GM23248 (cell line): ENCODE data around the gene ZFY. TPM values are rescaled to one million over a fixed set of nuclear protein-coding genes. Genes with fewer than 3 reads are reported as not detected.

Experiments
- DNase-seq: peaks from one replicate; pipeline ENCODE4 v3.0.0-alpha.2; 2015
- H2AFZ ChIP-seq: fragments of 200-600 bp; sonication (generic); 2 replicates; pipeline ENCODE4 v1.6.1; 2016; ENCODE audit warnings: antibody characterized with exemption
- H3F3A ChIP-seq: fragments of 200-600 bp; sonication (generic); 2 replicates; pipeline ENCODE4 v1.6.1; 2016; ENCODE audit warnings: mild to moderate bottlenecking, antibody characterized with exemption, mixed run types; ENCODE audit not compliant: insufficient read depth
- H3K27ac ChIP-seq: fragments of 200-600 bp; sonication (generic); 2 replicates; pipeline ENCODE4 v1.5.1; 2016; ENCODE audit warnings: mild to moderate bottlenecking
- H3K27me3 ChIP-seq: fragments of 200-600 bp; sonication (generic); replicated peaks from 2 replicates; pipeline ENCODE4 v1.6.1; 2016; ENCODE audit warnings: mild to moderate bottlenecking; ENCODE audit not compliant: insufficient read depth
- H3K36me3 ChIP-seq: fragments of 200-600 bp; sonication (generic); 2 replicates; pipeline ENCODE4 v1.6.1; 2016; ENCODE audit warnings: low read depth, mild to moderate bottlenecking
- H3K4me1 ChIP-seq: fragments of 200-600 bp; sonication (generic); 2 replicates; pipeline ENCODE4 v1.6.1; 2016; ENCODE audit warnings: mild to moderate bottlenecking; ENCODE audit not compliant: insufficient read depth
- H3K4me2 ChIP-seq: fragments of 200-600 bp; sonication (generic); one replicate; pipeline ENCODE4 v1.6.1; 2016; ENCODE audit warnings: mild to moderate bottlenecking; ENCODE audit not compliant: unreplicated experiment
- H3K4me3 ChIP-seq: fragments of 200-600 bp; sonication (generic); 2 replicates; pipeline ENCODE4 v1.5.1; 2016; ENCODE audit warnings: mild to moderate bottlenecking
- H3K79me2 ChIP-seq: fragments of 200-600 bp; sonication (generic); 2 replicates; pipeline ENCODE4 v1.6.1; 2016; ENCODE audit warnings: mild to moderate bottlenecking; ENCODE audit not compliant: insufficient read depth
- H3K9ac ChIP-seq: fragments of 200-600 bp; sonication (generic); 2 replicates; pipeline ENCODE4 v1.6.1; 2016; ENCODE audit warnings: mild to moderate bottlenecking
- H3K9me2 ChIP-seq: fragments of 200-600 bp; sonication (generic); 2 replicates; pipeline ENCODE4 v1.6.1; 2016; ENCODE audit warnings: mixed run types, mild to moderate bottlenecking, moderate library complexity; ENCODE audit not compliant: insufficient read depth
- H3K9me3 ChIP-seq: fragments of 200-600 bp; sonication (generic); one replicate; pipeline ENCODE4 v1.6.1; 2017; ENCODE audit warnings: low read depth
- H4K20me1 ChIP-seq: fragments of 200-600 bp; sonication (generic); 2 replicates; pipeline ENCODE4 v1.6.0; 2016; ENCODE audit not compliant: insufficient read depth
- EZH2 ChIP-seq: fragments of 200-600 bp; sonication (generic); IDR thresholded peaks from 2 replicates; pipeline ENCODE4 v1.6.1; 2018; ENCODE audit warnings: antibody characterized with exemption, mild to moderate bottlenecking; ENCODE audit not compliant: insufficient read depth, poor library complexity, severe bottlenecking
- EZH2phosphoT487 ChIP-seq: fragments of 200-600 bp; sonication (generic); IDR thresholded peaks from 2 replicates; pipeline ENCODE4 v1.6.1; 2018; ENCODE audit warnings: antibody characterized with exemption, moderate library complexity, mild to moderate bottlenecking, low read depth; ENCODE audit not compliant: insufficient read depth
- WGBS, 2 experiments: methylation state at CpG; one replicate each; pipeline ENCODE4 v1.1.6; 2015 to 2017; ENCODE audit warnings: low lambda C conversion rate in 2 of 2, low coverage in 1 of 2; ENCODE audit errors: missing lambda C conversion rate in 2 of 2; 5-methylcytosine and 5-hydroxymethylcytosine counted together
- in situ Hi-C: fragments of 300-500 bp; cut with MboI; formaldehyde crosslinking; loops from 2 replicates; pipeline ENCODE4 v1.15.0; 2020
- polyA plus RNA-seq: library from polyadenylated mRNA; unstranded; fragments of >200 nt; fragmentation: Nextera tagmentation; extraction: Ambion mirVana; gene quantifications from 2 replicates; pipeline ENCODE4 v1.2.1, GENCODE V29; 2016
- total RNA-seq: library from RNA; depleted of rRNA; stranded (reverse); fragments of >200 nt; shearing (Covaris generic); gene quantifications from 2 replicates; pipeline ENCODE4 v1.2.3, GENCODE V29; 2014

ZFY gene
- total and polyA plus RNA-seq, 2 experiments from 2014 or later, result 10.0 to 14.6 TPM

DNA sequence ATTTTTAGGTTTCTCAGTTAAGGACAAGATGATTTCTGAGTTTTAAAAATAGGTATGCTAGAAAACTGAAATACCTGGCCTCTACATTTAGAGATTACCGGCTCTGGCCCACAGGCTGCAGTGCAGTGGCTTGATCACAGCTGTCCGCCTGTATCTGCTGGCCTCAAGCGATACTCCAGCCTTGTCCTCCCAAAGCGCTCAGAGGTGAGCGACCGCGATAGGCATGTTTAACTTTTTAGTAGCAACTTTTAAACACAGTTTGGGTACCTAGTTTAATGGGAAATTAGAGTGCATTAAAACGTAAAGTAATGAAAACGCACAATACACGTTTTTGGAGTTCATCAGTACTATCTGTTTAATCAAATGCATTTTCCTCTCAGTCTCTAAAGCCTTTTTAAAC lies 1.1 kb upstream of the ZFY start:
- H3K4me3 ChIP-seq, result peak overlapping the region; percentile 99
- H3K9me2 ChIP-seq, result no peaks in the 10 kb centered on the region
- peaks cover 48% of the 10 kb centered on the region for H3K79me2 ChIP-seq
- peaks cover 20% of the 10 kb centered on the region for H3F3A ChIP-seq
- peak; percentile 50 for DNase-seq
- no peaks in the 10 kb centered on the region for H3K9me3 ChIP-seq
- TF ChIP-seq EZH2phosphoT487 (no peak), EZH2 (no peak)
- H3K4me2 ChIP-seq, result peak overlapping the region; percentile 88
- no peaks in the 10 kb centered on the region for H4K20me1 ChIP-seq
- in situ Hi-C loops, result no loop called here
- H3K4me1 ChIP-seq, result peaks cover 6% of the 10 kb centered on the region; the same call in 1 of the 2 replicates
- 3 to 13% methylated on average over 10 of the region's 10 CpGs for WGBS, 2 experiments
- peak overlapping the region; percentile 100 for H3K9ac ChIP-seq
- H3K36me3 ChIP-seq, result no peaks in the 10 kb centered on the region
- peak overlapping the region; percentile 83 for H2AFZ ChIP-seq
- H3K27me3 ChIP-seq, result no peaks in the 10 kb centered on the region
- H3K27ac ChIP-seq, result peak overlapping the region; percentile 100

DNA sequence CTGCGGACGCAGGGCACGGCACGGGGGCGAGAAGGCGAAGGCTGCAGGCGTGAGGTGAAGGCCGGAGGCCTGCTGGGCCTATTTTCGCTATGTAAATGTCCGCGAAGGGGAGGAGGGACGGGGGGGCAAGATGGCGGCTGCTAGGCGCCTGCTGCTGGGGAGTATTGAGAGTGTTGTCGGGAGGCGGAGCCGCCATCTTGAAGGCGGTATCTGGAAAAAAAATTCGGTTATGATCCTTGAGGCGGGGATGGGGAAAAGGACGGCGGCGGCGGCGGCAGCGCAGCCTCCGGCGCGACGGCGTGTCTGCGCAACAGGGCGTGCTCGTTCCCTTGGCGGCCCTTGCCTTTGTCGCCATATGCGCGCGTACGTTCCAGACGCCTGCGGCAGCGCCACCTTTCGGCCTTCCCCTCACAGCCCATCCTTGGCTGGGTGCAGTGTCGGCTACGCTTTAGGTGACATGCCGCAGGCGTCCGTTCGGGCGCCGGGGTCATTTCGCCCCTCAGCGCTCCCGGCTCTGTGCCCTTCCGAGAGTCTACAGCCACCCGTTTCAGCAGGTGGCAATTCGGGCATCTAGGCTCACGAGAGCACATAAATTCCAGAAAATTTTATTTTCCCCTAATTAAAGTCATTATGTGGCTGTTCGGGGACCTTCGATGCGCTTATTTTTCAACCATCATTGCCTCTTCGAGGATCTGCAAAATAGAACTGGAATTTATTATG lies 695 bp downstream of the ZFY start:
- Histone ChIP-seq H3F3A (peaks cover 20% of the 10 kb centered on the region), H3K4me2 (peak overlapping the region; percentile 98), H3K4me1 (peaks cover 12% of the 10 kb centered on the region; the same call in 1 of the 2 replicates), H3K9me3 (no peaks in the 10 kb centered on the region), H3K9ac (peak overlapping the region; percentile 100), H4K20me1 (no peaks in the 10 kb centered on the region), H3K79me2 (peaks cover 66% of the 10 kb centered on the region), H2AFZ (peak overlapping the region; percentile 83), H3K36me3 (no peaks in the 10 kb centered on the region), H3K27ac (peak overlapping the region; percentile 100), H3K27me3 (no peaks in the 10 kb centered on the region), H3K4me3 (peak overlapping the region; percentile 99), H3K9me2 (no peaks in the 10 kb centered on the region)
- WGBS, 2 experiments, result 0 to 1% methylated on average over 37 of the region's 63 CpGs
- TF ChIP-seq EZH2phosphoT487, result no peak
- no peak for TF ChIP-seq EZH2
- in situ Hi-C loops, result no loop called here
- peak; percentile 91 for DNase-seq

DNA sequence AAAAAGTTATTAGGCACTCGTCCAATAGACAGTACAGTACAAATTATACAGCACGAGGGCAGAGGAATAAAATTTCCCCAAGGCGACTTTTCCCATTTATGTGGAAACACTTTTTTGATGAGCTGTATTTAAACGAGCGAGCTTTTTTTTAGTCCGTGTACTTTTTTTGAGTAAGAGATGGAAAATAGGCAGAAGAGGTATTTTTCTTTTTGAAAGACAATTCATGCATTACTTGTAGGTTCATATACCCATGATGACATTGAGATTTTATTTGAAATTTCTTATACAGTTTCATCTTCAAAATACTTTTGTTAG lies 1.2 kb downstream of the ZFY start:
- Histone ChIP-seq H3K36me3 (no peaks in the 10 kb centered on the region), H3F3A (peaks cover 20% of the 10 kb centered on the region), H3K27me3 (no peaks in the 10 kb centered on the region), H3K4me1 (peaks cover 16% of the 10 kb centered on the region; the same call in 1 of the 2 replicates), H3K9me3 (no peaks in the 10 kb centered on the region), H3K9ac (peak overlapping the region; percentile 100), H4K20me1 (no peaks in the 10 kb centered on the region), H3K27ac (peak overlapping the region; percentile 100), H3K9me2 (no peaks in the 10 kb centered on the region), H2AFZ (peak overlapping the region; percentile 56; the same call in 1 of the 2 replicates), H3K4me2 (peak overlapping the region; percentile 98), H3K4me3 (peak overlapping the region; percentile 99), H3K79me2 (peaks cover 71% of the 10 kb centered on the region)
- 2% methylated on average over 6 of the region's 6 CpGs for WGBS, 2 experiments
- no peak for TF ChIP-seq EZH2phosphoT487
- no peak for TF ChIP-seq EZH2
- DNase-seq, result peak; percentile 34
- in situ Hi-C loops, result no loop called here

DNA sequence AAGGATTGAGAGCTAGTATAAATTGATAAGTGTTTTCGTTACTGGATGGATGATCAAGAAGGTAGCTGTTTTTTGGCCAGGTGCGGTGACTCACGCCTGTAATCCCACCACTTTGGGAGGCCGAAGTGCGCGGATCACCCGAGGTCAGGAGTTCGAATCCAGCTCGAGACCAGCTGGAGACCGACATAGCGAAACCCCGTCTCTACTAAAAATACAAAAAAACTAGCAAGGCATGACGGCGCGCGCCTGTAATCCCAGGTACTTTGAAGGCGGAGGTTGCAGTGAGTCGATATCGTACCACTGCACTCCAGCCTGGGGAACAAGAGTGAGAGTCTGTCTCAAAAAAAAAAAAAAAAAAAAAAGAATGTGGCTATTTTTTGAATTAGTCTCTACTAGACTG lies 2.0 kb downstream of the ZFY start:
- no peak for DNase-seq
- in situ Hi-C loops, result no loop called here
- Histone ChIP-seq H3K9me2 (no peaks in the 10 kb centered on the region), H3K9ac (peak overlapping the region; percentile 100), H3K36me3 (no peaks in the 10 kb centered on the region), H3K27ac (peak overlapping the region; percentile 100; the same call in 1 of the 2 replicates), H3F3A (peaks cover 20% of the 10 kb centered on the region), H3K79me2 (peaks cover 78% of the 10 kb centered on the region), H3K27me3 (no peaks in the 10 kb centered on the region), H3K4me1 (peaks cover 19% of the 10 kb centered on the region; the same call in 1 of the 2 replicates), H3K9me3 (no peaks in the 10 kb centered on the region), H2AFZ (no peak overlapping the region), H3K4me2 (peak overlapping the region; percentile 98), H4K20me1 (no peaks in the 10 kb centered on the region), H3K4me3 (peak overlapping the region; percentile 99)
- WGBS, 2 experiments, result 92 to 93% methylated on average over 9 to 19 of the region's 19 CpGs
- TF ChIP-seq EZH2, result no peak
- TF ChIP-seq EZH2phosphoT487, result no peak
